Activated T-cell treated with anti-CD3 and anti-CD28 coated beads, Interleukin-2, amount 50 U/mL, for 1 hour (primary cell): ENCODE measurements around the gene SIRPB2.

ENCODE experiments used
- DNase-seq: peaks from one replicate; pipeline ENCODE4 v3.0.0-alpha.2; 2020

The SIRPB2 gene

GRCh38 chr20:1469925-1470571 lies 21.2 kb downstream of the SIRPB2 start:
- DNase-seq: no peak

DNA sequence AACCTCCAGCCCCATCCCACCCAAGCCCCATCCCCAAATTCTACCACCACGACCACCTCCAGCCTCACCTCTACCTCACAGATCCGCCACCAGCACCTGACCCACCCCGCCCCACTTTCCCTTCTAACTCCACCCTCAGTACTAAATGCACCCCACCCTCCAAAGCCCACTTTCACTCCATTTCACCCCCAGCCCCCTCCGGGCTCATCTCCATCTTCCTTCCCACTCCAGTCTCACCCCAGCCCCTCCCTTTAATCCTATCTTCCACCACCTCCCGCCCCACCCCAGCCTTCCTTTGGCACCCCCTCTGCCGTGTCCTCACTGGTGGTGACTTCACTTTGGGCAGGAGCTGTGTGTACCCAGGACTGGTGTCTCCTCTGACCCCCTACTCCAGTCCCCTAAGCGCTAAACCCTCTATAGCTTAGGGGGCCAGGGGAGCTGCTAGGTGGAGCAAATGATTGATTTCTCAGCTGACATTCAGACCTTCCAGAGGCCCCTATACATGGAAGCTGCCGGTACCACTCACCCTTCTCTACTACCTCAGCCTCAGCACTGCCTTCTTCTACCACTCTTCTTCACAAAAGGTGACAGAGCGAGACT lies 21.8 kb downstream of the SIRPB2 start:
- no peak for DNase-seq

GRCh38 chr20:1468117-1468624 lies 23.0 kb downstream of the SIRPB2 start:
- DNase-seq: no peak

DNA sequence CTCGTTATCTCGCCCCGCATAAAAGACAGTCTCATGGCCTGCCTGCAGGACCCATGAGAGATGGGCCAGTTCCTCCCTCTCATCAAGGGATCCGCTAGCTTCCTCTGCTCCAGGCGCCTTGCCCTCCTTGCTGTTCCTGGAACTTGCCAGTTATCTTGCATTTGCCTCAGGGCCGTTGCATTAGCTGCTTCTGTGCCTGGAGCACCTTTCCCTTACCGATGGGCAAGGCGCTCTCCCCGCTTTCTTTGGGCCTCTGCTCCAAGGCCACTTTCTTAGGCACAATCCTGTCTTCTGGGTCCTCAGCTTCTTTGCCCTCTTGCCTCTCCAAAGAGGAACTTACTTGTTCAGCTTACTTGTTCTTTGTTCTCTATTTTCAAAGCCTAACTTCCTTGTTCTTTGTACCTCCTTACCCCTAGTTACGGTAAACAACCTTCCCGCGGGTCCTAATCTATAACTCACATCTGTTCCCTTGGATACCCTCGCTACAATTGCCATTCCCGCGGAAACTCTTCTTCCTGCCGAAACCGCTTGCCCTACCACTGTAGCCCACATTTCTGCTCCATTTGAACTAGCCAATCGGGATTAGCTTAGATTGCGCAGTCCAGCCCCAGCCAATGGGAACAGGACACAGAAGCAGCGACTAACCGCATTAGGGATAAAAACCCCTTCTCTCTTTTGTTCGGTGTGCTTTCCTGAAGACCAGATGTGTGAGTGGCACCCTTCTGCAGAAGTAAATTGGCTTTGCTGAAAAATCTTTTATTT lies 23.7 kb downstream of the SIRPB2 start:
- DNase-seq: peak; percentile 27

DNA sequence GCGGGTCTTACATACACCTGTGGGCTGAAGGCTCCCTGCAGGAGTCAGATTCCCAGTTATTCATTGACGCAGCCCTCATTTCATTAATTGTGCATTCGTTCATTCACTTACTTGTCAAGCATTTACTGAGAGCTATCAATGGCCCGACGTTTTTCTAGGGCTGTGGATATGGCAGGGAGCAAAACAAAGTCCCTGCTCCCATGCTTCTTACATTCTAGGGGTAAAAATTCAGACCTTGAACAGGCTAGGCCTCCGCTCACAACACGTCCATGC lies 24.2 kb downstream of the SIRPB2 start:
- no peak for DNase-seq

DNA sequence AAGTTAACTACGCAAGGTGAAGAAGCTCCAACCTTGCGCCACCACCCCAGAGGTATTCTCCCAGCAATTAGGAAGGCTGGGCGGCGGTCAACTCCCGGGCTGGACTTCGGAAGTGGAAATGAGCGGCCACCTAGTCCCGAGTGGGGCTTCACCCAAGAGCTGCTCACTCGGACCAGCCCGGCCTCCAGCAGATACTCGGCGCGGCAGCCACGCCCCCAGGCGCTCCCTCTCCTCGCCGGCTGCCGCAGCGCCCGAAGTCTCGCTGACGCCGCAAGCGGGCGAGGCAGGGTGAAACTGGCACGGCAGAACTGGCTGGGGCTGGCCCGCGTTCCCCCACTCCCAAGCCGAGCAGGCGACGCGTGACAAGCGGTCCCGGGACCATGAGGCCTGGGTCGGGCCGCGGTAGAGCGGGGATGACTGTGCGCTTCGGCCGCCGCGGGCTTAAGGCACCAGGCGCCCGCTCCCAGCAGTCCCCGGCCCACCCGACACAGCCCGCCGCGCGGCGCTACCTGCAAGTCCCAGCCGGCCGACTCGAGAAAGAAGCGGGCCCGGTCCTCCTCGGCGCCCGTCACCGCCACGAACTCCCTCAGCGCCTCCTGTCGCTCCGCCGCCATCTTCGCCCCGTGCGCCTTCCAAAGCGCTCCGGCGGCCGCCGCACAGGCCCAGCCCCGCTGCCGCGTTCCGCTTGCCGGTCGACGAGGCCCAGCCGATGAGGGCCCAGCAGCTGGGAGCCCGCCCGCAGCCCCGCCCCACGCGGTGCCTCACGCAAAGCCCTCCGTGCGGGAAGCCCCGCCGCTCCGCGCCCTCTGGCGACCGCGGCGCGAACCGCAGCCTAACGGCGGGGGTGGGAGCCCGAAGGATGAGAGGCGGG lies 24.8 kb downstream of the SIRPB2 start, which contains the start of gene NSFL1C:
TSS of gene NSFL1C (minus strand) at position 639 of the 871 bp plus-strand sequence. CDS start at position 614, 25 bp downstream.
- peak; percentile 100 for DNase-seq

GRCh38 chr20:1465470-1466210 lies 25.6 kb downstream of the SIRPB2 start:
- DNase-seq: no peak

DNA sequence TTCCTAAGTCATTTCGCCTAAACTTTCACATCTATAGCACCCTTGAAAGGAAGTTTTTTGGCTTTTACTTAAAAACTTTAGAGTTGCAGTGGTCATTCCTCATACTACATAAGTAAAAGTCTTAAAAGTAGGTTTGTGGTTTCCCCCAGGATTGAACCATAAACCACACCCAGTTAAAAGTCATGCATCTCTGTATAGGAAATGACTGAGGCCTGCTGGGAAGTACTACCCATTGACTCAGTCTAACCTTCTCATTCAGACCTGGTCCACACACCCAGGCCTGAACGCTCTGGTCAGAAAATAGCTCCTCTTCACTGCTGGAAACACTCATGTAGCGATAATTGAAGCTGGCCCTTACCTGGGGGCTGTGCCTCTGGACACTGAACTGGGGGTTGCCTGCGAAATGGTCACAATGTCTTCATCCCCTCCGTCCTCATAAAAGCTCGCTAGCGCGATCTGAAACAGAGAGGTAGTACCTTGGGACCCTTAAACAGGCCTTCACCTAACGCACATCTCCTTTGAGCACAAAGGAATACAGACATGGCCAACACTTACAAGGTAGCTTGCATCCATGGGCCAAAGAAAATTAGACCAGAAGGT lies 27.1 kb downstream of the SIRPB2 start:
- DNase-seq: no peak

DNA sequence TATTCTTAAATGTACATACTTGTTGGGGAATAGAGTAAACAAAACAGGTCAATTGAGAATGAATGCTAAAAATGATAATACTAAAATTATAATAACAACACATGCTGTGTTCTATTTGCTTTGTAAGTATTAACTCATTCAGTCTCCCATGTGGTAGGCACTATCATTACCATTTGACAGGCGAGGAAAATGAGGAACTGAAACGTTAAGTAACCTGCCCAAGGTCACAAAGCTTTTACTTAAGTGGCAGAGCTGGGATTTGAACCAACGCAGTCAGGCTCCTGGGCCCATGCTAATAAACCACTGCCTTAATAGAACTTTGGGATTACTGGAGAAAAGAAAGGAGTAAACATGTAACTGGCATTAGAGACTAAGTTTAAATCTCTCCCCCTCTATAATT lies 28.4 kb downstream of the SIRPB2 start:
- no peak for DNase-seq

GRCh38 chr20:1462001-1462400 lies 29.2 kb downstream of the SIRPB2 start:
- DNase-seq: no peak

- DNase-seq: no peak
Observed at GRCh38 chr20:1460275-1460674, 30.9 kb downstream of the SIRPB2 start.

DNA sequence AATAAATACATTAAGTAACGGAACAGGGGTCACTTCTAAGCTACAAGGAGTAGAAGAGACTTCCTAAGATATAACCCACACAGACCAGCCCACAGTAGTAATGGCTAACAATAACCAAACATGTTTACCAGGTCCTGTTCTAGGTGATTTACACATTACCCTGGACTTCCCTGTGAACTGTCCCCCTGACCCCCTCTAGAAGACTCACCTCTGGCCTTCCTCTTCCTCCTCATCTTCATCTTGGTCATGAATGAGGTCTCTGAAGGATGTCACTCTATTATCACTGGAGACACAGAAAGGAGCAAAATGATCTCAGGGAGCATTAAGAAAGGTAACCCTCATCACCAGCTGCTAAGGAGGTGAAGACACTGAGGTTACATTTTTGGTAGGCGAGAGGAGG lies 33.2 kb downstream of the SIRPB2 start:
- DNase-seq: no peak

DNA sequence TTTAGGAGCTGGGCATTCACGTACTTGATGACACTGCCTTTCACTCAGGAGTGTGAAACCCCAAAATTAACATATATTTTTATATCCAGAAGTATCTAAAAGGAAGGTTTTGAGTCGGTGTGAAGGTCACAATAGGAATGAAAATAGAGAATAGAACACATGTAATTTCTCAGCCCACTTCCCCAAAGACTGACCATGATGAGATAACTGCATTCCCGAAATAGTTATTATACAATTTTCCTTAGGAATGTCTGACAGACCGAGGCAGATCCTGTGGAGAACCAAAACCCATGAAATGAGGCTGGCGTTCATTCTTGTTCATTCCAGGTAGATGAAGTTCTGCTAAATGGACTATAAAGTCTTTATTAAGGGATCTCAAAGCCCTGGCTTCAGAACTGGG lies 34.9 kb downstream of the SIRPB2 start:
- no peak for DNase-seq

GRCh38 chr20:1450926-1451491 lies 40.2 kb downstream of the SIRPB2 start:
- no peak for DNase-seq

GRCh38 chr20:1449370-1449769 lies 41.9 kb downstream of the SIRPB2 start:
- no peak for DNase-seq

DNA sequence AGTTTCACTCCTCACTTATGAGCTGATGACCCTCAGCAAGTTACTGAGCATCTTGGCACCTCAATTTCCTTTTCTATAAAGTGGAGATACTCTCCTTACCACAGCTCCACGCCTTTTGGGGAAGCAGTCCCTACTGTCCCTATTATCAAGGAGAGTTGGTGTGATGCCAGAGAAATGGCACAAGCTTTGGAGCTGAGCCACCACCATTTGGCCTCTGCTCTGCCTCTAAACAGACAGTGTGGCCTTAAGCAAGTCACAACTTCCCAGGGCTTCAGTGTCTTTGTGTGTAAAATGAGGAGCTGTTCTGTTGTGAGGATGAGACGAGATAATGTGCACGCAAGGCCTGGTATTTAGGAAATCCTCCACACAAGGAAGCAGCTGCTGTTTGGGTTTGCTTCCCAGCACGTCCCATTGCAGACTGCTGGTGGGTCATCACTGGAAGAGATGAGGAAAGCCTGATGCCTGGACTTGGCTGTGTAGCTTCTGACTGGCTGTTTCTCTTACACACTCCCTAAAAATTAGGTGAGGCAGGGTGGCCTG lies 43.1 kb downstream of the SIRPB2 start:
- DNase-seq: no peak

- DNase-seq: no peak
Observed at GRCh38 chr20:1446536-1446935, 44.7 kb downstream of the SIRPB2 start.

- DNase-seq: no peak
Observed at GRCh38 chr20:1443085-1443484, 48.1 kb downstream of the SIRPB2 start.

- no peak for DNase-seq
Observed at GRCh38 chr20:1442304-1442703, 48.9 kb downstream of the SIRPB2 start.

GRCh38 chr20:1441133-1441532 lies 50.1 kb downstream of the SIRPB2 start:
- no peak for DNase-seq

DNA sequence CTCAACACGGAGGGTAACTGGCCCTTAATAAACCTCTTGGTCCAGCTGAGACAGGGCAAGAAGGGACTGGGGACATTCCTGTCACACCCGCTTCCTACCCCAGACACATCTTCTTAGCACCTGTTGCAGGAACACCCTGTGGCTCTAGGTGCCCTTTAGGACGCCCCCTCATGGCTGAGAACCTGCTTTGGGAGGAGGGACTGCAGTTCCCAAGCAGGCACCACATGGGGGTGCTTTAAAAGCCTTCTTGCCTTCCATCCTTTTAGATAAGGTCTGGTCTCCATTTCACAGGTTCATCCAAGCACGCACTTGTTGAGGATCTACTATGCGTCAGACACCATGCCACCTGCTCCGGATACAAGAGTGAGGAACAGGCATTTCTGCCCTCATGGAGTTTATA lies 51.2 kb downstream of the SIRPB2 start:
- no peak for DNase-seq
